Sigmoid colon (tissue), 7 donors: Measurements from ENCODE around the gene LTB4R. TPM values are rescaled to one million over a fixed set of nuclear protein-coding genes. Genes with fewer than 3 reads are reported as not detected.
"Not testable (repeated sequence)": the region's sequence is repeated elsewhere in the genome, so short reads cannot be mapped to it uniquely, and the experiment has no call there.

Experiments used
- DNase-seq: peaks from one replicate; pipeline ENCODE4 v3.0.0-alpha.2; 2019
- H3K27ac ChIP-seq, 4 donors: fragments of 200-600 bp; sonication (generic); one replicate each; pipeline ENCODE4 v1.5.1; 2016 to 2019; ENCODE audit warnings: mild to moderate bottlenecking in 1 of 4
- H3K27me3 ChIP-seq, 3 donors: fragments of 200-600 bp; sonication (generic); one replicate each; pipeline ENCODE4 v1.5.1; 2019; ENCODE audit warnings: mild to moderate bottlenecking in 1 of 3
- H3K36me3 ChIP-seq, 4 donors: fragments of 200-600 bp; sonication (generic); one replicate each; pipeline ENCODE4 v1.5.1; 2016 to 2019
- H3K4me1 ChIP-seq, 4 donors: fragments of 200-600 bp; sonication (generic); one replicate each; pipeline ENCODE4 v1.5.1; 2017 to 2019
- H3K4me3 ChIP-seq, 4 donors: fragments of 200-600 bp; sonication (generic); one replicate each; pipeline ENCODE4 v1.5.1; 2017 to 2019; ENCODE audit warnings: mild to moderate bottlenecking in 2 of 4, moderate library complexity in 1 of 4
- H3K9me3 ChIP-seq, 4 donors: fragments of 200-600 bp in 3 of 4; sonication (generic) in 3 of 4; one replicate each; pipeline versions ENCODE4 v1.5.1 to v1.6.1; 2013 to 2019
- EP300 ChIP-seq, 4 donors: sonication (generic); formaldehyde crosslinking; IDR thresholded peaks; one replicate each; pipeline ENCODE4 v1.6.1; 2017; ENCODE audit warnings: antibody characterized with exemption in 4 of 4
- POLR2A ChIP-seq, 2 donors: fragments of 450-650 bp; IDR thresholded peaks; one replicate each; pipeline ENCODE4 v1.6.1; 2016; ENCODE audit warnings: antibody characterized with exemption in 2 of 2, mild to moderate bottlenecking in 2 of 2, moderate library complexity in 2 of 2
- POLR2AphosphoS5 ChIP-seq, 4 donors: sonication (generic); formaldehyde crosslinking; IDR thresholded peaks; one replicate each; pipeline ENCODE4 v1.6.1; 2017; ENCODE audit warnings: antibody characterized with exemption in 4 of 4
- WGBS, 2 donors: extraction: QIAGEN DNeasy Blood & Tissue Kit; methylation state at CpG; one replicate each; pipeline ENCODE4 v1.1.7; 2013; 5-methylcytosine and 5-hydroxymethylcytosine counted together
- intact Hi-C: fragments of 100-400 bp; cut with DNase I; formaldehyde crosslinking; loops from one replicate; pipeline ENCODE4 v1.15.1; 2023
- polyA plus RNA-seq, 3 donors: library from polyadenylated mRNA; stranded (reverse); fragments of 200-250 nt; gene quantifications; one replicate each; pipeline ENCODE4 v1.2.3, GENCODE V29; 2013
- total RNA-seq, 4 donors: library from RNA; depleted of rRNA; stranded (reverse); fragments of >200 nt; gene quantifications; one replicate each; pipeline ENCODE4 v1.1.0, GENCODE V29; 2016
- TF ChIP-seq, protein P1 (sequence below), 4 experiments: fragments of 450-650 bp in 3 of 4; fragments of 200-600 bp in 1 of 4; IDR thresholded peaks; one replicate each; pipeline ENCODE4 v1.5.1; 2016 to 2019; ENCODE audit warnings: antibody characterized with exemption in 4 of 4, mild to moderate bottlenecking in 3 of 4, moderate library complexity in 2 of 4
- donor health status: healthy with polysubstance abuse.
- donor health status: Bipolar disorder and iron deficiency.
- donor health status: healthy.

LTB4R gene
- total and polyA plus RNA-seq, 7 donors = 0.60 to 9.8 (median 2.1) TPM

DNA sequence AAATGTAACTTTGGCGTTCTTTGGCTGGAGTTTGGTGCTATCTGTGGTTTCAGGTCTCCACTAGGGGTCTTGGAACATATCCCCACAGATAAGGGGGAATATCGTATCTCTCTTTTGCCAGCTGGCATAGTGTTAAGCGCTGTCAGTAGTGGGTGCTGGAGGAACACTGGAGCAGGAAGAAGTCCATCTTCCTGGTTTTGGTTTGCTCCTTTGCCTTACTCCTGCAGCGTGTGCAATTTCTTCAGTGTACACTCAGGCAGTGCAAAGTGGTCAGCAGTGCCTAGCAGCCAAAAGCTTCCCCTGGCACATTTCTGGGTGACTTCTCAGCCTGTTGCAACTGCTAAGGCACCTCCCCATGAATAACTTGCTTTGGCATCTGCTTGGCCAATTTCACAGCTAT is 40.2 kb downstream of the LTB4R start:
- H3K4me1 ChIP-seq = peaks cover 0 to 7% (median 3%) of the 10 kb centered on the region in 4 donors
- no peaks in the 10 kb centered on the region for H3K9me3 ChIP-seq
- no peak overlapping the region for H3K27ac ChIP-seq
- H3K27me3 ChIP-seq = no peaks in the 10 kb centered on the region
- H3K36me3 ChIP-seq = no peaks in the 10 kb centered on the region
- intact Hi-C loops = no loop called here
- DNase-seq = no peak
- 22 to 34% methylated on average over 4 of the region's 4 CpGs for WGBS, 2 donors
- no peak overlapping the region for H3K4me3 ChIP-seq
- TF ChIP-seq, protein P1, sequence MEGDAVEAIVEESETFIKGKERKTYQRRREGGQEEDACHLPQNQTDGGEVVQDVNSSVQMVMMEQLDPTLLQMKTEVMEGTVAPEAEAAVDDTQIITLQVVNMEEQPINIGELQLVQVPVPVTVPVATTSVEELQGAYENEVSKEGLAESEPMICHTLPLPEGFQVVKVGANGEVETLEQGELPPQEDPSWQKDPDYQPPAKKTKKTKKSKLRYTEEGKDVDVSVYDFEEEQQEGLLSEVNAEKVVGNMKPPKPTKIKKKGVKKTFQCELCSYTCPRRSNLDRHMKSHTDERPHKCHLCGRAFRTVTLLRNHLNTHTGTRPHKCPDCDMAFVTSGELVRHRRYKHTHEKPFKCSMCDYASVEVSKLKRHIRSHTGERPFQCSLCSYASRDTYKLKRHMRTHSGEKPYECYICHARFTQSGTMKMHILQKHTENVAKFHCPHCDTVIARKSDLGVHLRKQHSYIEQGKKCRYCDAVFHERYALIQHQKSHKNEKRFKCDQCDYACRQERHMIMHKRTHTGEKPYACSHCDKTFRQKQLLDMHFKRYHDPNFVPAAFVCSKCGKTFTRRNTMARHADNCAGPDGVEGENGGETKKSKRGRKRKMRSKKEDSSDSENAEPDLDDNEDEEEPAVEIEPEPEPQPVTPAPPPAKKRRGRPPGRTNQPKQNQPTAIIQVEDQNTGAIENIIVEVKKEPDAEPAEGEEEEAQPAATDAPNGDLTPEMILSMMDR (IDR thresholded peaks at IDR 0.05) = no peak
- TF ChIP-seq POLR2AphosphoS5 (IDR thresholded peaks at IDR 0.05) (no peak), POLR2A (IDR thresholded peaks at IDR 0.05) (no peak), EP300 (IDR thresholded peaks at IDR 0.05) (no peak)

DNA sequence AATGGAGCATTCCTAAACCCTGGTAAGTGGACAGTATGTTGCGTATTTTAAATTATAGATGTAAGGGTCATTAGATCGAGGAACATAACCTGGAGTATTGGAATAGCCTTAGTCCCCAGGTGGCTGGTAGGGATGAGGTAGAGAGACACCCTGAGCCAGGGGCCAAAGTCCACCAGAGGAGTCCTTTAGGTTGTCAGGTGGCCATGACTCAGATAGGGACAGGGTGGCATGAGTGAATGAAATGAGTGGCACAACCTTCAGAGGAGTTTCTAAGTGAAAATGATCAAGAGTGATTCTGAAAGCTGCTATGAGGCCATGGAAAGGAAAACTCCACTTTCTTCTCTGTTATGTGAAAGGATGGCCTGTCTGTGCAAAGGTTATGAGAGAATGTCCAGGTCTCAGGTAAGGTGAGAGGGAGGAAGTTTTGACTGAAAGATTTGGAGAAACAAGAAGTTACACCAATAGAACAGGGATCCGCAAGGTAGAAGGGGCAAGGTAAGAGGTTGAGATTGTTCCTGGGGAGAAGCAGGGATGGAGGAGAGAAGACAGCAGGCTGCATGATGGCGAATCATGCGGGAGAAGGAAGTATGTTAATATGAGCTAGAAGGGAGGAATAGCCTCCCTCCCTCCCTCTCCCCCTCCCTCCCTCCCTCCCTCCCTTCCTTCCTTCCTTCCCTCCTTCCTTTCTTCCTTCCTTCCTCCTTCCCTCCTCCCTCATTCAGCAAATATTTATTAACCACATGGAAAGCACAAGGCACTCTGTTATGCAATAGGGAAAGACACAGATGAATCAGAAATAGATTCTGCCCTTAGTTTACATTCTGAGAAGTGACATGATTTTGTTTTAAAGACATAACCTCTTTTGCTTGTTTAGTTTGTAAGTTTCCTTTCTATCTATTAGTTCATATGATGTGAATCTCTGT is 42.5 kb downstream of the LTB4R start:
- Histone ChIP-seq H3K9me3 (no peaks in the 10 kb centered on the region), H3K4me3 (no peak overlapping the region), H3K4me1 (peaks cover 0 to 7% (median 3%) of the 10 kb centered on the region in 4 donors), H3K27me3 (no peaks in the 10 kb centered on the region), H3K36me3 (no peaks in the 10 kb centered on the region), H3K27ac (peak overlapping the region in 2 of 4 donors; percentile 3 to 49)
- 65 to 77% methylated on average over 5 of the region's 5 CpGs for WGBS, 2 donors
- TF ChIP-seq POLR2AphosphoS5 (IDR thresholded peaks at IDR 0.05) = peak in 2 of 4 donors; percentile 29 to 59
- no peak for TF ChIP-seq EP300 (IDR thresholded peaks at IDR 0.05)
- TF ChIP-seq, protein P1 (IDR thresholded peaks at IDR 0.05) = no peak
- no peak for TF ChIP-seq POLR2A (IDR thresholded peaks at IDR 0.05)
- intact Hi-C loops = no loop called here
- DNase-seq = no peak

- intact Hi-C loops, H3K4me1 ChIP-seq, DNase-seq, H3K27me3 ChIP-seq, H3K4me3 ChIP-seq, H3K9me3 ChIP-seq, H3K36me3 ChIP-seq: not testable (repeated sequence)
- 83 to 93% methylated on average over 3 of the region's 3 CpGs for WGBS, 2 donors
- peak overlapping the region in 2 of 4 donors; percentile 3 to 49 for H3K27ac ChIP-seq
These were observed 43.2 kb downstream of the LTB4R start for GRCh38 chr14:24354482-24354825.

GRCh38 chr14:24355009-24355408 is 43.7 kb downstream of the LTB4R start:
- 90 to 93% methylated on average over 7 of the region's 7 CpGs for WGBS, 2 donors
- intact Hi-C loops = no loop called here
- H3K9me3 ChIP-seq = no peaks in the 10 kb centered on the region
- DNase-seq = no peak
- H3K27me3 ChIP-seq = no peaks in the 10 kb centered on the region
- H3K27ac ChIP-seq = no peak overlapping the region
- peaks cover 0 to 7% (median 3%) of the 10 kb centered on the region in 4 donors for H3K4me1 ChIP-seq
- no peaks in the 10 kb centered on the region for H3K36me3 ChIP-seq
- no peak overlapping the region for H3K4me3 ChIP-seq
- TF ChIP-seq, protein P1 (IDR thresholded peaks at IDR 0.05) = no peak
- TF ChIP-seq EP300 (IDR thresholded peaks at IDR 0.05) (no peak), POLR2A (IDR thresholded peaks at IDR 0.05) (no peak), POLR2AphosphoS5 (IDR thresholded peaks at IDR 0.05) (no peak)

DNA sequence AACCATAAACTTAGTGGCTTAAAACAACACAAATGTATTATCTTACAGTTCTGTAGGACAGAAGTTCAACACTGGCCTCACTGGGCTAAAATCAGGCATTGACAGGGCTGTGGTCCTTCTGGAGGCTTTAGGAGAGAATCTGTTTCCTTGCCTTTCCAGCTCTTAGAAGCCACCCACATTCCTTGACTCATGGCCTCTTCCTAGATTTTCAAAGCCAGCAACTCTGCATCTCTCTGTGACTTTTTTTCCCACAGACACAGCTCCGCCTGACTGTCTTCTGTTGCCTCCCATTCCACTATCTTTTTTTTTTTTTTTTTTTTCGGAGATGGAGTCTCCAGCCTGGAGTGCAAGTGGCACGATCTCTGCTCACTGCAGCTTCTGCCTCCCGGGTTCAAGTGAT is 44.9 kb downstream of the LTB4R start:
- TF ChIP-seq POLR2A (IDR thresholded peaks at IDR 0.05) = no peak
- no peak for TF ChIP-seq EP300 (IDR thresholded peaks at IDR 0.05)
- TF ChIP-seq, protein P1 (IDR thresholded peaks at IDR 0.05) = no peak
- no peak for TF ChIP-seq POLR2AphosphoS5 (IDR thresholded peaks at IDR 0.05)
- 88 to 89% methylated on average over 4 of the region's 4 CpGs for WGBS, 2 donors
- no peak for DNase-seq

More for the DNA sequence above, 44.9 kb downstream of the LTB4R start:
- Histone ChIP-seq H3K4me1 (peaks cover 0 to 7% (median 3%) of the 10 kb centered on the region in 4 donors), H3K9me3 (no peaks in the 10 kb centered on the region), H3K4me3 (no peak overlapping the region), H3K27ac (no peak overlapping the region), H3K36me3 (no peaks in the 10 kb centered on the region), H3K27me3 (no peaks in the 10 kb centered on the region)
- intact Hi-C loops = no loop called here
